Activated CD8-positive, alpha-beta memory T cell treated with anti-CD3 and anti-CD28 coated beads, Interleukin-2, amount 50 U/mL, for 4 hours (primary cell): ENCODE results near the gene MRPS5.
A peak's percentile ranks its signal among the peaks of the same experiment; 100 is the strongest.
"Not testable (repeated sequence)": the region's sequence is repeated elsewhere in the genome, so short reads cannot be mapped to it uniquely, and the experiment has no call there.

Source experiments
- DNase-seq: peaks from one replicate; pipeline ENCODE4 v3.0.0-alpha.2; 2020

The MRPS5 gene

GRCh38 chr2:95121407-95122196 lies at the start of gene MRPS5:
TSS of gene MRPS5 (minus strand) at chr2:95121808. CDS start at chr2:95121791, 17 bp downstream.
- peak; percentile 90 for DNase-seq

- no peak for DNase-seq
Observed at GRCh38 chr2:95166065-95166763, 44.6 kb upstream of the MRPS5 start.

- peak; percentile 98 for DNase-seq
Observed at GRCh38 chr2:95165371-95166064, 43.9 kb upstream of the MRPS5 start, which contains the start of gene ZNF2. TSS of gene ZNF2 (plus strand) at chr2:95165809. CDS start at chr2:95176227, 10,418 bp downstream.

GRCh38 chr2:95165030-95165370 lies 43.4 kb upstream of the MRPS5 start:
- no peak for DNase-seq

GRCh38 chr2:95159690-95160449 lies 38.3 kb upstream of the MRPS5 start, which contains the start of gene ZNF514:
TSS of gene ZNF514 (minus strand) at chr2:95159848. CDS start at chr2:95153253, 6,595 bp downstream.
- DNase-seq = peak; percentile 78

GRCh38 chr2:95158891-95159619 lies 37.4 kb upstream of the MRPS5 start:
- DNase-seq = no peak

- no peak for DNase-seq
Observed at GRCh38 chr2:95158441-95158840, 36.8 kb upstream of the MRPS5 start.

- DNase-seq = no peak
Observed at GRCh38 chr2:95149397-95149984, 27.9 kb upstream of the MRPS5 start.

- no peak for DNase-seq
Observed at GRCh38 chr2:95143838-95144237, 22.2 kb upstream of the MRPS5 start.

GRCh38 chr2:95138702-95139101 lies 17.1 kb upstream of the MRPS5 start:
- no peak for DNase-seq

- DNase-seq = no peak
Observed at GRCh38 chr2:95122197-95122551, 566 bp upstream of the MRPS5 start.

GRCh38 chr2:95121093-95121406 lies 558 bp downstream of the MRPS5 start:
- DNase-seq = no peak

- DNase-seq = peak; percentile 71
Observed at GRCh38 chr2:95115418-95115817, 6.2 kb downstream of the MRPS5 start.

- no peak for DNase-seq
Observed at GRCh38 chr2:95113464-95113863, 8.1 kb downstream of the MRPS5 start.

- no peak for DNase-seq
Observed at GRCh38 chr2:95110395-95110794, 11.2 kb downstream of the MRPS5 start.

- no peak for DNase-seq
Observed at GRCh38 chr2:95109260-95109659, 12.3 kb downstream of the MRPS5 start.

- no peak for DNase-seq
Observed at GRCh38 chr2:95106081-95106480, 15.5 kb downstream of the MRPS5 start.

GRCh38 chr2:95104606-95105005 lies 17.0 kb downstream of the MRPS5 start:
- no peak for DNase-seq

GRCh38 chr2:95099910-95100309 lies 21.7 kb downstream of the MRPS5 start:
- no peak for DNase-seq

- DNase-seq = not testable (repeated sequence)
Observed at GRCh38 chr2:95098273-95098672, 23.3 kb downstream of the MRPS5 start.

- no peak for DNase-seq
Observed at GRCh38 chr2:95091885-95092555, 29.6 kb downstream of the MRPS5 start.
